ENCODE results near the gene WDR45B. TPM values are rescaled to one million over a fixed set of nuclear protein-coding genes. Genes with fewer than 3 reads are reported as not detected.

Gene WDR45B
- total and polyA plus RNA-seq, 2 donors (not counting 1 experiment from before 2014, with no cell fraction given) = 54.3 to 72.7 TPM

- POLR2A ChIA-PET = interaction anchor here (0.6 to 0.7 kb wide), 2 partner anchors 32 to 108 kb away, joined by 3 read pairs; no protein-coding TSS in a partner anchor
- no peak overlapping the region for H2AFZ ChIP-seq (ENCODE audit: insufficient read depth, low read depth, low read length, poor library complexity, severe bottlenecking)
- H3K27me3 Mint-ChIP-seq = no peaks in the 10 kb centered on the region
- ATAC-seq (ENCODE audit: low read depth) = no peak
- peaks cover 0 to 3% (median 0%) of the 10 kb centered on the region in 3 donors for H3K9me3 ChIP-seq (ENCODE audit: control extremely low read depth in 1 of 3, control insufficient read depth in 2 of 3, insufficient read depth in 1 of 3, low read length in 2 of 3)
- peaks cover 0 to 6% of the 10 kb centered on the region in 2 donors for H3K4me1 ChIP-seq (ENCODE audit: control insufficient read depth in 2 of 2, insufficient read depth in 2 of 2, low read length in 2 of 2)
- WGBS (ENCODE audit: insufficient coverage) = 97% methylated on average over 8 of the region's 11 CpGs
- H3K4me3 ChIP-seq (ENCODE audit: control extremely low read depth in 1 of 5, extremely low read depth in 1 of 5, insufficient read depth in 1 of 5, low read depth in 2 of 5, low read length in 4 of 5) = no peak overlapping the region
- CTCF ChIA-PET = interaction anchor here (2.1 kb wide), 1 partner anchor 111 kb away, joined by 4 read pairs; no protein-coding TSS in a partner anchor
- H3K79me2 ChIP-seq (ENCODE audit: control insufficient read depth, insufficient read depth, low read length) = no peaks in the 10 kb centered on the region
- H3K27me3 ChIP-seq (replicated peaks in 1 of 4; ENCODE audit: control extremely low read depth in 1 of 4, control insufficient read depth in 3 of 4, insufficient read depth in 4 of 4, low read length in 3 of 4) = no peaks in the 10 kb centered on the region
- no peak overlapping the region for H3K27ac ChIP-seq (ENCODE audit: low read length in 2 of 2)
- peaks cover 6% of the 10 kb centered on the region for H3K4me1 Mint-ChIP-seq
- no peak overlapping the region for H3K4me3 Mint-ChIP-seq
- no peaks in the 10 kb centered on the region for H3K9me3 Mint-ChIP-seq (ENCODE audit: insufficient read depth)
- intact Hi-C loops (cut with micrococcal nuclease) = no loop called here
- no peaks in the 10 kb centered on the region for H3K36me3 ChIP-seq (replicated peaks in 1 of 2; ENCODE audit: control extremely low read depth in 1 of 2, control insufficient read depth in 1 of 2, extremely low read depth in 1 of 2, insufficient read depth in 2 of 2, low read length in 1 of 2)
- H4K20me1 ChIP-seq (ENCODE audit: control insufficient read depth, insufficient read depth, low read length, poor library complexity, severe bottlenecking) = no peaks in the 10 kb centered on the region
- H3K4me2 ChIP-seq (replicated peaks; ENCODE audit: low read depth, low read length, poor library complexity, severe bottlenecking) = no peak overlapping the region
- DNase-seq = no peak
- no peak overlapping the region for H3K9ac ChIP-seq (ENCODE audit: low read length)
- H3K27ac Mint-ChIP-seq = no peak overlapping the region
- TF ChIP-seq EZH2 (IDR thresholded peaks at IDR 0.05; ENCODE audit: borderline replicate concordance, insufficient read depth, low read depth, low read length, poor library complexity, severe bottlenecking) (no peak), CTCF (IDR thresholded peaks at IDR 0.05) (no peak)
Observed at GRCh38 chr17:82665217-82665616, 17.0 kb upstream of the WDR45B start.

- H3K4me1 Mint-ChIP-seq = peaks cover 6% of the 10 kb centered on the region
Observed at GRCh38 chr17:82664701-82665182, 16.5 kb upstream of the WDR45B start.

More at GRCh38 chr17:82664701-82665182, 16.5 kb upstream of the WDR45B start:
- H3K27me3 ChIP-seq (replicated peaks in 1 of 4; ENCODE audit: control extremely low read depth in 1 of 4, control insufficient read depth in 3 of 4, insufficient read depth in 4 of 4, low read length in 3 of 4) = no peaks in the 10 kb centered on the region
- Mint-ChIP-seq H3K27ac (no peak overlapping the region), H3K4me3 (no peak overlapping the region), H3K27me3 (no peaks in the 10 kb centered on the region), H3K9me3 (ENCODE audit: insufficient read depth) (no peaks in the 10 kb centered on the region)
- POLR2A ChIA-PET = interaction anchor here (0.7 kb wide), 1 partner anchor 109 kb away, joined by 3 read pairs; no protein-coding TSS in a partner anchor
- WGBS (ENCODE audit: insufficient coverage) = 95% methylated on average over 21 of the region's 22 CpGs
- H3K27ac ChIP-seq (ENCODE audit: low read length in 2 of 2) = no peak overlapping the region
- peaks cover 0 to 6% of the 10 kb centered on the region in 2 donors for H3K4me1 ChIP-seq (ENCODE audit: control insufficient read depth in 2 of 2, insufficient read depth in 2 of 2, low read length in 2 of 2)
- CTCF ChIA-PET = interaction anchor here (2.1 kb wide), 1 partner anchor 111 kb away, joined by 4 read pairs; no protein-coding TSS in a partner anchor
- no peak overlapping the region for H3K4me2 ChIP-seq (replicated peaks; ENCODE audit: low read depth, low read length, poor library complexity, severe bottlenecking)
- intact Hi-C loops (cut with micrococcal nuclease) = no loop called here
- H3K36me3 ChIP-seq (replicated peaks in 1 of 2; ENCODE audit: control extremely low read depth in 1 of 2, control insufficient read depth in 1 of 2, extremely low read depth in 1 of 2, insufficient read depth in 2 of 2, low read length in 1 of 2) = no peaks in the 10 kb centered on the region
- ATAC-seq (ENCODE audit: low read depth) (no peak), DNase-seq (no peak)
- no peak overlapping the region for H3K4me3 ChIP-seq (ENCODE audit: control extremely low read depth in 1 of 5, extremely low read depth in 1 of 5, insufficient read depth in 1 of 5, low read depth in 2 of 5, low read length in 4 of 5)
- H2AFZ ChIP-seq (ENCODE audit: insufficient read depth, low read depth, low read length, poor library complexity, severe bottlenecking) = no peak overlapping the region
- no peak overlapping the region for H3K9ac ChIP-seq (ENCODE audit: low read length)
- no peaks in the 10 kb centered on the region for H3K79me2 ChIP-seq (ENCODE audit: control insufficient read depth, insufficient read depth, low read length)
- peaks cover 0 to 5% (median 0%) of the 10 kb centered on the region in 3 donors for H3K9me3 ChIP-seq (ENCODE audit: control extremely low read depth in 1 of 3, control insufficient read depth in 2 of 3, insufficient read depth in 1 of 3, low read length in 2 of 3)
- TF ChIP-seq EZH2 (IDR thresholded peaks at IDR 0.05; ENCODE audit: borderline replicate concordance, insufficient read depth, low read depth, low read length, poor library complexity, severe bottlenecking) (no peak), CTCF (IDR thresholded peaks at IDR 0.05) (no peak)
- no peaks in the 10 kb centered on the region for H4K20me1 ChIP-seq (ENCODE audit: control insufficient read depth, insufficient read depth, low read length, poor library complexity, severe bottlenecking)
